ENCODE results near the gene SDR42E2. TPM values are rescaled to one million over a fixed set of nuclear protein-coding genes. Genes with fewer than 3 reads are reported as not detected.
A peak's percentile ranks its signal among the peaks of the same experiment; 100 is the strongest.

Gene SDR42E2
- total and polyA plus RNA-seq, 10 of the 15 experiments (the other 5 are each of a cell fraction or from before 2014, with no cell fraction given) = 0.01 to 0.09 (median 0.08) TPM; not detected in 4

- H3K4me3 ChIP-seq = no peak overlapping the region; the same call in 1 of the 2 replicates
- ATAC-seq (no peak), FAIRE-seq (no peak), DNase-seq (ENCODE audit: low read depth, low spot score) (no peak)
- BruUV-seq (replicated peaks) = no TSS peak
- peak overlapping the region; percentile 36 for H3K4me2 ChIP-seq (ENCODE audit: control insufficient read depth, insufficient read depth)
- H3K9me3 ChIP-seq (replicated peaks; ENCODE audit: control insufficient read depth, insufficient read depth, low read length) = peaks cover 5% of the 10 kb centered on the region
- ChIA-PET RAD21 (ENCODE audit: unreplicated experiment) (interaction anchor here (1.1 to 5.3 kb wide), 4 partner anchors 8 to 89 kb away, joined by 4 to 41 read pairs (median 14); partner anchors contain the start of gene POLR3E), SMC1A (ENCODE audit: uncharacterized antibody, unreplicated experiment) (interaction anchor here (0.8 to 8.9 kb wide), 3 partner anchors 8 to 86 kb away, joined by 4 to 83 read pairs (median 7); partner anchors contain the start of gene POLR3E), CTCF (interaction anchor here (0.9 to 7.9 kb wide), 6 partner anchors 9 to 88 kb away, joined by 3 to 91 read pairs (median 6); partner anchors contain the start of gene POLR3E), POLR2A (no interaction called here)
- no peak overlapping the region for H2AFZ ChIP-seq (ENCODE audit: control insufficient read depth, low read depth, low read length)
- intact Hi-C loops (cut with micrococcal nuclease; ENCODE audit: unreplicated experiment) = no loop called here
- H3K27ac ChIP-seq (ENCODE audit: control insufficient read depth, insufficient read depth) = 0 out of 2 replicates have a peak overlapping the region, but pooled peaks have one; percentile 18
- H3K79me2 ChIP-seq (ENCODE audit: control insufficient read depth, insufficient read depth, low read length) = peaks cover 70% of the 10 kb centered on the region
- H4K20me1 ChIP-seq (ENCODE audit: control insufficient read depth, insufficient read depth) = no peaks in the 10 kb centered on the region
- peaks cover 9% of the 10 kb centered on the region for H3K4me1 ChIP-seq (ENCODE audit: control insufficient read depth, insufficient read depth, low read length)
- in situ Hi-C loops (cut with MboI) = no loop called here
- no peak overlapping the region for H3K9ac ChIP-seq (ENCODE audit: control insufficient read depth, insufficient read depth, low read length)
- 0% methylated on average over 1 of the region's 2 CpGs for WGBS (ENCODE audit: insufficient coverage, insufficient replicate concordance, low lambda C conversion rate, missing lambda C conversion rate)
- TF ChIP-seq MXI1 (IDR thresholded peaks at IDR 0.05; ENCODE audit: low read depth, low read length) = no peak
- TF ChIP-seq RBBP5 (conservative IDR thresholded peaks at IDR 0.05) = no peak
- no peak for TF ChIP-seq NKRF (conservative IDR thresholded peaks at IDR 0.05)
- TF ChIP-seq PRDM15 (CRISPR knock-in tag; IDR thresholded peaks at IDR 0.05) = no peak
- peak; percentile 50 for TF ChIP-seq USF1 (IDR thresholded peaks at IDR 0.05; ENCODE audit: borderline replicate concordance, extremely low read length, insufficient read depth, low read depth, low read length)
- peak; percentile 44; the same call in 1 of the 2 replicates for TF ChIP-seq NFYB (IDR thresholded peaks at IDR 0.05; ENCODE audit: insufficient read depth, low read depth, low read length)
- no peak for TF ChIP-seq ZBED1 (IDR thresholded peaks at IDR 0.05; ENCODE audit: borderline replicate concordance)
- no peak for TF ChIP-seq SREBF1 (IDR thresholded peaks at IDR 0.05; ENCODE audit: low read length)
- TF ChIP-seq SRF (IDR thresholded peaks at IDR 0.05; ENCODE audit: low read depth in 2 of 2, low read length in 2 of 2) = no peak
- peak; percentile 22; the same call in 1 of the 2 replicates for TF ChIP-seq RAD51 (IDR thresholded peaks at IDR 0.05)
- no peak for TF ChIP-seq POU2F2 (IDR thresholded peaks at IDR 0.05; ENCODE audit: borderline replicate concordance, low read depth, low read length)
- no peak for TF ChIP-seq STAT3 (IDR thresholded peaks at IDR 0.05; ENCODE audit: low read depth, low read length)
- no peak for TF ChIP-seq ZNF384 (IDR thresholded peaks at IDR 0.05; ENCODE audit: borderline replicate concordance, low read depth, low read length)
- TF ChIP-seq RELA (IDR thresholded peaks at IDR 0.05; ENCODE audit: borderline replicate concordance, partially characterized antibody) = no peak
- no peak for TF ChIP-seq SKIL (IDR thresholded peaks at IDR 0.05; ENCODE audit: low read depth, poor library complexity, severe bottlenecking)
- no peak for TF ChIP-seq FOXK2 (IDR thresholded peaks at IDR 0.05)
- H3K36me3 ChIP-seq (ENCODE audit: control insufficient read depth in 2 of 2, insufficient read depth in 2 of 2, low read length in 1 of 2) = peaks cover 9 to 13% of the 10 kb centered on the region in 2 experiments; a peak in 3 of 4 replicates
- H3K27me3 ChIP-seq (replicated peaks in 1 of 2; ENCODE audit: control insufficient read depth in 2 of 2, insufficient read depth in 2 of 2, low read length in 1 of 2) = no peaks in the 10 kb centered on the region
These were observed 48.5 kb downstream of the SDR42E2 start for GRCh38 chr16:22210854-22211253.

All from GM12878 (cell line).